HG03060 (cell line): ENCODE data around the gene RASSF5.
A peak's percentile ranks its signal among the peaks of the same experiment; 100 is the strongest.
"Not testable (repeated sequence)": the region's sequence is repeated elsewhere in the genome, so short reads cannot be mapped to it uniquely, and the experiment has no call there.

ENCODE experiments used
- ATAC-seq: cut with Tn5 transposase; IDR thresholded peaks from one replicate; pipeline ENCODE4 v1.9.1; 2021; ENCODE audit warnings: low read depth, moderate number of reproducible peaks; ENCODE audit not compliant: unreplicated experiment

Gene RASSF5

GRCh38 chr1:206608108-206608698, 100.9 kb downstream of the RASSF5 start:
- no peak for ATAC-seq

- no peak for ATAC-seq
Measured at GRCh38 chr1:206609229-206609991, 102.1 kb downstream of the RASSF5 start.

GRCh38 chr1:206612129-206612876, 105.0 kb downstream of the RASSF5 start, which contains the start of gene EIF2D:
Gene EIF2D, minus strand, starts transcription at chr1:206612465. Its CDS starts 123 bp downstream, at chr1:206612342.
- peak; percentile 46 for ATAC-seq

GRCh38 chr1:206626396-206626795, 119.1 kb downstream of the RASSF5 start:
- ATAC-seq: not testable (repeated sequence)

- ATAC-seq: no peak
Measured at GRCh38 chr1:206628916-206629315, 121.6 kb downstream of the RASSF5 start.

- no peak for ATAC-seq
Measured at GRCh38 chr1:206631085-206631509, 123.8 kb downstream of the RASSF5 start.

- ATAC-seq: no peak
Measured at GRCh38 chr1:206633708-206634121, 126.4 kb downstream of the RASSF5 start.

- ATAC-seq: no peak
Measured at GRCh38 chr1:206634365-206635079, 127.2 kb downstream of the RASSF5 start.

GRCh38 chr1:206635080-206635977, 128.0 kb downstream of the RASSF5 start, which contains the start of gene DYRK3:
Gene DYRK3, plus strand, starts transcription at chr1:206635536. Its CDS starts 168 bp downstream, at chr1:206635704.
- ATAC-seq: peak; percentile 40

- no peak for ATAC-seq
Measured at GRCh38 chr1:206635978-206636345, 128.6 kb downstream of the RASSF5 start.

- no peak for ATAC-seq
Measured at GRCh38 chr1:206636671-206637070, 129.3 kb downstream of the RASSF5 start.

- ATAC-seq: no peak
Measured at GRCh38 chr1:206637605-206638004, 130.3 kb downstream of the RASSF5 start.
